HL-60 (cell line): Measurements from ENCODE around the gene CYGB.
A peak's percentile ranks its signal among the peaks of the same experiment; 100 is the strongest.

Experiments
- DNase-seq, 2 experiments: peaks; one replicate each; pipeline ENCODE4 v3.0.0-alpha.2; 2010 to 2020; ENCODE audit warnings: low read depth in 1 of 2, low spot score in 1 of 2
- H3K27ac ChIP-seq: fragments of 250-450 bp; sonication (Bioruptor Pico); replicated peaks from 2 replicates; pipeline ENCODE4 v1.5.1; 2020; ENCODE audit warnings: mild to moderate bottlenecking, moderate library complexity
- H3K27me3 ChIP-seq: fragments of 250-450 bp; sonication (Bioruptor Pico); 2 replicates; pipeline ENCODE4 v1.5.1; 2021; ENCODE audit warnings: mild to moderate bottlenecking, moderate library complexity; ENCODE audit not compliant: insufficient read depth, poor library complexity, severe bottlenecking
- H3K4me3 ChIP-seq: replicated peaks from 2 replicates; pipeline ENCODE4 v1.5.1; 2011; ENCODE audit warnings: mild to moderate bottlenecking, control low read depth, low read length; ENCODE audit not compliant: insufficient read depth
- GABPA ChIP-seq: IDR thresholded peaks from 2 replicates; pipeline ENCODE4 v1.6.1; 2012; ENCODE audit warnings: low read depth
- POLR2AphosphoS5 ChIP-seq: IDR thresholded peaks from 2 replicates; pipeline ENCODE4 v1.6.1; 2012; ENCODE audit warnings: low read depth
- SPI1 ChIP-seq: IDR thresholded peaks from 2 replicates; pipeline ENCODE4 v1.6.1; 2012; ENCODE audit warnings: low read depth, mild to moderate bottlenecking, borderline replicate concordance
- TF ChIP-seq, protein P1 (sequence below): IDR thresholded peaks from one replicate; pipeline ENCODE4 v1.5.1; 2011; ENCODE audit warnings: low read length, control low read depth, inconsistent platforms; ENCODE audit not compliant: insufficient read depth
- TF ChIP-seq, protein P2 (sequence below): IDR thresholded peaks from 2 replicates; pipeline ENCODE4 v1.6.1; 2012; ENCODE audit warnings: low read depth; ENCODE audit not compliant: insufficient replicate concordance

The CYGB gene

DNA sequence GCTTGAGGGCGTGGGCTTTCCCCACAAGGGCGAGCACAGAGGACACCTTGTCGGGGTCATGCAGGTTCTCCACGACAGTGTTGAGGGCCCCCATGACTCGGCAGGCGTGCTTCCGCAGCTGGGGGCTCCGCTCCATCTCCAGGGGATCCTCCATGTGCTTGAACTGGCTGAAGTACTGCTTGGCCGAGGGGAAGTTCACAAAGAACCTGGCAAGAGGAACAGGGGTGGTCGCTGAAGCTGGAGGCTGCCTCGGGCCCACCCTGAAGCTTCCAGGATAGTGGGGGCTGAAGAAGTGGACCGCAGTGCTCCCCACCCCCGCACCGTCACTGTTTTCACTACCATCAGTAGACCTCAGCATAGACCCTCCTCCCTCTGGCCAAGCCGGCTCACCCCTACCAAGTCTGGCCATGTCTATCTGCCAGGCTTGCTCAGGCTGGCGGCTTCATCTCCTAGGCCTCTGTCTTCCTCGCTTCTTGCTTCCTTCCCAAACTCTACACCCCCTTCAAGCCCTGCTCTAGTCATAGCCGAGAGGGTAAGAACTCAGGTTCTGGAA, 5.9 kb downstream of the CYGB start:
- Histone ChIP-seq H3K27ac (no peak overlapping the region), H3K27me3 (peaks cover 4% of the 10 kb centered on the region), H3K4me3 (no peak overlapping the region)
- no peak for DNase-seq
- TF ChIP-seq, protein P1, sequence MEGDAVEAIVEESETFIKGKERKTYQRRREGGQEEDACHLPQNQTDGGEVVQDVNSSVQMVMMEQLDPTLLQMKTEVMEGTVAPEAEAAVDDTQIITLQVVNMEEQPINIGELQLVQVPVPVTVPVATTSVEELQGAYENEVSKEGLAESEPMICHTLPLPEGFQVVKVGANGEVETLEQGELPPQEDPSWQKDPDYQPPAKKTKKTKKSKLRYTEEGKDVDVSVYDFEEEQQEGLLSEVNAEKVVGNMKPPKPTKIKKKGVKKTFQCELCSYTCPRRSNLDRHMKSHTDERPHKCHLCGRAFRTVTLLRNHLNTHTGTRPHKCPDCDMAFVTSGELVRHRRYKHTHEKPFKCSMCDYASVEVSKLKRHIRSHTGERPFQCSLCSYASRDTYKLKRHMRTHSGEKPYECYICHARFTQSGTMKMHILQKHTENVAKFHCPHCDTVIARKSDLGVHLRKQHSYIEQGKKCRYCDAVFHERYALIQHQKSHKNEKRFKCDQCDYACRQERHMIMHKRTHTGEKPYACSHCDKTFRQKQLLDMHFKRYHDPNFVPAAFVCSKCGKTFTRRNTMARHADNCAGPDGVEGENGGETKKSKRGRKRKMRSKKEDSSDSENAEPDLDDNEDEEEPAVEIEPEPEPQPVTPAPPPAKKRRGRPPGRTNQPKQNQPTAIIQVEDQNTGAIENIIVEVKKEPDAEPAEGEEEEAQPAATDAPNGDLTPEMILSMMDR: no peak
- TF ChIP-seq, protein P2, sequence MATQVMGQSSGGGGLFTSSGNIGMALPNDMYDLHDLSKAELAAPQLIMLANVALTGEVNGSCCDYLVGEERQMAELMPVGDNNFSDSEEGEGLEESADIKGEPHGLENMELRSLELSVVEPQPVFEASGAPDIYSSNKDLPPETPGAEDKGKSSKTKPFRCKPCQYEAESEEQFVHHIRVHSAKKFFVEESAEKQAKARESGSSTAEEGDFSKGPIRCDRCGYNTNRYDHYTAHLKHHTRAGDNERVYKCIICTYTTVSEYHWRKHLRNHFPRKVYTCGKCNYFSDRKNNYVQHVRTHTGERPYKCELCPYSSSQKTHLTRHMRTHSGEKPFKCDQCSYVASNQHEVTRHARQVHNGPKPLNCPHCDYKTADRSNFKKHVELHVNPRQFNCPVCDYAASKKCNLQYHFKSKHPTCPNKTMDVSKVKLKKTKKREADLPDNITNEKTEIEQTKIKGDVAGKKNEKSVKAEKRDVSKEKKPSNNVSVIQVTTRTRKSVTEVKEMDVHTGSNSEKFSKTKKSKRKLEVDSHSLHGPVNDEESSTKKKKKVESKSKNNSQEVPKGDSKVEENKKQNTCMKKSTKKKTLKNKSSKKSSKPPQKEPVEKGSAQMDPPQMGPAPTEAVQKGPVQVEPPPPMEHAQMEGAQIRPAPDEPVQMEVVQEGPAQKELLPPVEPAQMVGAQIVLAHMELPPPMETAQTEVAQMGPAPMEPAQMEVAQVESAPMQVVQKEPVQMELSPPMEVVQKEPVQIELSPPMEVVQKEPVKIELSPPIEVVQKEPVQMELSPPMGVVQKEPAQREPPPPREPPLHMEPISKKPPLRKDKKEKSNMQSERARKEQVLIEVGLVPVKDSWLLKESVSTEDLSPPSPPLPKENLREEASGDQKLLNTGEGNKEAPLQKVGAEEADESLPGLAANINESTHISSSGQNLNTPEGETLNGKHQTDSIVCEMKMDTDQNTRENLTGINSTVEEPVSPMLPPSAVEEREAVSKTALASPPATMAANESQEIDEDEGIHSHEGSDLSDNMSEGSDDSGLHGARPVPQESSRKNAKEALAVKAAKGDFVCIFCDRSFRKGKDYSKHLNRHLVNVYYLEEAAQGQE: no peak
- TF ChIP-seq SPI1: no peak
- no peak for TF ChIP-seq POLR2AphosphoS5
- no peak for TF ChIP-seq GABPA

DNA sequence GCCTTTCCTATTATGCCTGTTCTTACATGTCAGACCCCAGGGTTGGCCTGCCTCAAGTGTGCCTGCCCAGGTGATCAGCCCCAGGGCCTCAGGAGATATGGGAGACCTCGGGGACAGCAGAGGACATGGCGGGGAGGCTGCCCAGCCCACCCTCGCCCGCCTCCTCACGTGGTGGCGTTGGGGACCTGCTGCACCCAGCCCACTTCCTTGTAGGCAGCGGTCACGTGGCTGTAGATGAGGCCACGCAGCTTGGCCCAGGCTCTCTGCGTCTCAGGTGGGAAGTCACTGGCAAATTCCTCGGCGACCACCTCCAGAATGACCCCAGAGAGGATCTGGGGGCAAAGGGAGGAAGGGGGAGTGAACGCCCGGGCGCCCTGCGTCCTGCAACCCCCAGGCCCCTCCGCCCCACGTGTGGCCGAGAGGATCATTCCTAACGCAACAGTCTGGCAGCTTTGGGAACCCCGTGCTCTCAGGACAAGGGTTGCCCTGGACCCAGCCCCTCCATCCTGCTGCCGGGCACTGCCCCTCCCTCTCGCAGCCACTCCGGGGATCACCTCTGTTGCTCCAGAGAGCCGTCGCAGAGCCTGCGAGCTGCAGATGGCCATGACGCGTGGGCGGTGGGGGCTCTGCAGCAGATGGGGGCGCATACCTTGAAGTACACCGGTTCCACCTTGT, 6.6 kb downstream of the CYGB start:
- H3K4me3 ChIP-seq: no peak overlapping the region
- DNase-seq: no peak
- H3K27ac ChIP-seq: no peak overlapping the region

DNA sequence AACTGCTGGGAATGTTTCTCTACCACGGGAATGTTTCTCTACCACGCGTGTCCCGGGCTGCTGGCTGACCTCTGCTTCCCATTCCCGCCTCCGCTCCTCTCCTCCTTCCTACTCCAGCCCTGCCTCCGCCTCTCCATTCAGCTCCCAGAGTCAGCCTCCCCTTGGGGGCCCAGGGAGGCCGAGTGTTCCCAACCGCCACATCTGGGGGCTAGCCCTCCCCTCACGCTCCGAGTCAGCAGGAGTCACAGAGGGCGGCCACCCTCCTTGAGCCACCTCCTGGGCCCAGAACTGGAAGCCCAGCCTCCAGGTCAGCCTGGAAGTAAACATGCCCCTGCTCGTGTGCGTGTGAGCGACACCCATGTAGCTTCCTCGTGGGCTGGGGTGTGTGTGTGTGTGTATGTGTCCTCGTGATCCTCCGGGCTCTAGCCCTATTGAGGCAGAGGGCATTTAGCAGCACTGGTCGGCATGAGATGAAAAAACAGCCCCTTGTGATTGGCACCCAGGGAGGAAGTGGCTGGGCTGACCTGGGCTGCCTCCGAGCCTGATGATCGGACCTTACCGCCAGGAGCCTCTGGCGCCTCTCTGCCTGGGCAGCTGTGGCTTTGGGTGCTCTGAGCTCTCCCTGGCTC, 7.3 kb downstream of the CYGB start:
- H3K27ac ChIP-seq: no peak overlapping the region
- peaks cover 3% of the 10 kb centered on the region for H3K27me3 ChIP-seq
- TF ChIP-seq GABPA (no peak), POLR2AphosphoS5 (no peak), SPI1 (peak; percentile 30; the same call in 1 of the 2 replicates)
- TF ChIP-seq, protein P2: no peak
- TF ChIP-seq, protein P1: no peak
- H3K4me3 ChIP-seq: no peak overlapping the region
- DNase-seq: no peak

More for the DNA sequence above, 6.6 kb downstream of the CYGB start:
- H3K27me3 ChIP-seq: peaks cover 3% of the 10 kb centered on the region
- TF ChIP-seq SPI1: no peak
